HEK293 (cell line): Measurements from ENCODE around the gene OR6V1.

Experiments
- CTCF ChIA-PET: fragments of 350-600 bp; formaldehyde crosslinking; extraction: SDS; loops from one replicate; lab custom pipeline; 2021; ENCODE audit warnings: antibody characterized with exemption; lab: Yijun Ruan, JAX
- POLR2A ChIA-PET: fragments of 300-600 bp; formaldehyde crosslinking; extraction: SDS; loops from one replicate; lab custom pipeline; 2020; ENCODE audit warnings: antibody characterized with exemption, inconsistent platforms; lab: Yijun Ruan, JAX
- H3K27ac ChIP-seq: fragments of 200-500 bp; sonication (Bioruptor generic); 2 replicates; pipeline ENCODE4 v1.5.1; 2014; ENCODE audit warnings: low read depth, low read length, control low read depth, inconsistent platforms; ENCODE audit errors: extremely low read depth
- H3K36me3 ChIP-seq, 2 experiments: fragments of 200-500 bp in 1 of 2; sonication (Bioruptor generic) in 1 of 2; 1 replicate in 1 of 2; 2 replicates in 1 of 2; pipeline ENCODE4 v1.5.1; 2014 to 2017; ENCODE audit warnings: inconsistent platforms in 2 of 2, low read length in 2 of 2; ENCODE audit not compliant: control insufficient read depth in 2 of 2, insufficient read depth in 1 of 2
- H3K4me1 ChIP-seq: fragments of 200-500 bp; sonication (Bioruptor generic); 2 replicates; pipeline ENCODE4 v1.5.1; 2014; ENCODE audit warnings: mild to moderate bottlenecking, low read length, inconsistent platforms; ENCODE audit not compliant: control insufficient read depth, insufficient read depth
- H3K4me3 ChIP-seq: 2 replicates; pipeline ENCODE4 v1.5.1; 2011; ENCODE audit warnings: low read depth, mild to moderate bottlenecking, control low read depth, low read length, moderate library complexity
- H3K9me3 ChIP-seq: fragments of 200-500 bp; sonication (Bioruptor generic); 2 replicates; pipeline ENCODE4 v1.5.1; 2014; ENCODE audit warnings: low read depth, low read length, inconsistent platforms; ENCODE audit not compliant: control insufficient read depth, insufficient read depth
- FEZF1 ChIP-seq: fragments of 450-650 bp; formaldehyde crosslinking; IDR thresholded peaks from 2 replicates; pipeline ENCODE4 v1.5.1; 2016; ENCODE audit warnings: missing biosample characterization, missing genetic modification characterization
- GLI2 ChIP-seq: fragments of 450-650 bp; formaldehyde crosslinking; IDR thresholded peaks from 2 replicates; pipeline ENCODE4; 2017; ENCODE audit warnings: missing biosample characterization, missing genetic modification characterization, low read depth, borderline replicate concordance
- MYNN ChIP-seq: fragments of 450-650 bp; formaldehyde crosslinking; IDR thresholded peaks from 2 replicates; pipeline ENCODE4 v1.5.1; 2016; ENCODE audit warnings: missing biosample characterization, missing genetic modification characterization, borderline replicate concordance
- MZF1 ChIP-seq: fragments of 450-650 bp; formaldehyde crosslinking; IDR thresholded peaks from 2 replicates; pipeline ENCODE4 v1.5.1; 2017; ENCODE audit warnings: missing biosample characterization, missing genetic modification characterization, borderline replicate concordance
- OVOL3 ChIP-seq: fragments of 450-650 bp; formaldehyde crosslinking; IDR thresholded peaks from 2 replicates; pipeline ENCODE4 v1.5.1; 2016; ENCODE audit warnings: missing biosample characterization, missing genetic modification characterization
- REPIN1 ChIP-seq: fragments of 450-650 bp; formaldehyde crosslinking; IDR thresholded peaks from 2 replicates; pipeline ENCODE4 v1.5.1; 2017; ENCODE audit warnings: missing biosample characterization, missing genetic modification characterization, low read depth
- YY2 ChIP-seq: fragments of 450-650 bp; formaldehyde crosslinking; IDR thresholded peaks from 2 replicates; pipeline ENCODE4 v1.5.1; 2016; ENCODE audit warnings: missing biosample characterization, missing genetic modification characterization
- ZBTB20 ChIP-seq: fragments of 450-650 bp; formaldehyde crosslinking; IDR thresholded peaks from 2 replicates; pipeline ENCODE4 v1.5.1; 2016; ENCODE audit warnings: missing biosample characterization, missing genetic modification characterization
- ZEB2 ChIP-seq: fragments of 450-650 bp; formaldehyde crosslinking; IDR thresholded peaks from 2 replicates; pipeline ENCODE4 v1.5.1; 2016; ENCODE audit warnings: missing biosample characterization, missing genetic modification characterization
- ZNF133 ChIP-seq: fragments of 450-650 bp; formaldehyde crosslinking; IDR thresholded peaks from 2 replicates; pipeline ENCODE4 v1.5.1; 2016; ENCODE audit warnings: missing biosample characterization, missing genetic modification characterization
- ZNF146 ChIP-seq: fragments of 450-650 bp; formaldehyde crosslinking; IDR thresholded peaks from 2 replicates; pipeline ENCODE4 v1.5.1; 2016; ENCODE audit warnings: missing biosample characterization, missing genetic modification characterization
- ZNF148 ChIP-seq: fragments of 450-650 bp; formaldehyde crosslinking; IDR thresholded peaks from 2 replicates; pipeline ENCODE4 v1.5.0; 2017; ENCODE audit warnings: missing biosample characterization, missing genetic modification characterization, borderline replicate concordance
- ZNF623 ChIP-seq: fragments of 450-650 bp; formaldehyde crosslinking; IDR thresholded peaks from 2 replicates; pipeline ENCODE4 v1.5.1; 2016; ENCODE audit warnings: missing biosample characterization, missing genetic modification characterization
- ZNF658 ChIP-seq: fragments of 450-650 bp; formaldehyde crosslinking; IDR thresholded peaks from 2 replicates; pipeline ENCODE4; 2016; ENCODE audit warnings: missing biosample characterization, missing genetic modification characterization
- ZNF677 ChIP-seq: fragments of 450-650 bp; IDR thresholded peaks from 2 replicates; pipeline ENCODE4 v1.5.0; 2018; ENCODE audit warnings: missing biosample characterization, mild to moderate bottlenecking, missing genetic modification characterization, moderate library complexity
- ZNF701 ChIP-seq: fragments of 450-650 bp; formaldehyde crosslinking; IDR thresholded peaks from 2 replicates; pipeline ENCODE4 v1.5.1; 2016; ENCODE audit warnings: missing biosample characterization, missing genetic modification characterization
- ZNF76 ChIP-seq: fragments of 450-650 bp; formaldehyde crosslinking; IDR thresholded peaks from 2 replicates; pipeline ENCODE4; 2016; ENCODE audit warnings: low read depth, missing biosample characterization, missing genetic modification characterization, borderline replicate concordance
- ZNF768 ChIP-seq: fragments of 450-650 bp; formaldehyde crosslinking; IDR thresholded peaks from 2 replicates; pipeline ENCODE4 v1.5.1; 2018; ENCODE audit warnings: missing biosample characterization, mild to moderate bottlenecking, missing genetic modification characterization
- TF ChIP-seq, protein P1 (sequence below): fragments of 450-650 bp; formaldehyde crosslinking; IDR thresholded peaks from 2 replicates; pipeline ENCODE4 v1.5.1; 2016; ENCODE audit warnings: missing biosample characterization, missing genetic modification characterization

OR6V1 gene

GRCh38 chr7:143055754-143056153 is 3.6 kb downstream of the OR6V1 start:
- ChIA-PET CTCF (no interaction called here), POLR2A (no interaction called here)

DNA sequence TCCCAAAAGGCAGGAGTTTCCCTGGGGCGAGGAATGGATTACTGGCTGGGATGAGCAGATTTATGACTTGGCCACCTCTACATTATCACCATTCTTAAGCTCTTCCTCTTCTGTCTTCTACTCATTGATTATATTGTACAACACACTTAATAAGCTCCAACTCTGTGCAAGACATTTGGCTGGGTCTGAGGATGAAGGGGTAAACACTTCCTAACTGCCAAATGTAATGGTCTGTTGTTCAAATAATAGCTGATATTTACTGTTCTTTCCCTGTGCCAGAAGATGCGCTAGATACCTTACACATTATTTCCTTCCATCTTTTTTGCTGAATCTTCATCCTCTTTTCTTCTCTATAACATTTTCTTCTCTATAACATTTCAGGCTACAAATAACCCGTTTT is 11.6 kb downstream of the OR6V1 start:
- Histone ChIP-seq H3K4me3 (no peak overlapping the region), H3K4me1 (no peaks in the 10 kb centered on the region), H3K9me3 (no peaks in the 10 kb centered on the region), H3K36me3 (no peaks in the 10 kb centered on the region), H3K27ac (no peak overlapping the region)
- POLR2A ChIA-PET = no interaction called here
- no peak for TF ChIP-seq OVOL3 (tag by site-specific recombination)
- TF ChIP-seq ZBTB20 (tag by site-specific recombination) = no peak
- TF ChIP-seq MZF1 (tag by site-specific recombination) = no peak
- TF ChIP-seq ZNF133 (tag by site-specific recombination) = no peak
- TF ChIP-seq, protein P1, sequence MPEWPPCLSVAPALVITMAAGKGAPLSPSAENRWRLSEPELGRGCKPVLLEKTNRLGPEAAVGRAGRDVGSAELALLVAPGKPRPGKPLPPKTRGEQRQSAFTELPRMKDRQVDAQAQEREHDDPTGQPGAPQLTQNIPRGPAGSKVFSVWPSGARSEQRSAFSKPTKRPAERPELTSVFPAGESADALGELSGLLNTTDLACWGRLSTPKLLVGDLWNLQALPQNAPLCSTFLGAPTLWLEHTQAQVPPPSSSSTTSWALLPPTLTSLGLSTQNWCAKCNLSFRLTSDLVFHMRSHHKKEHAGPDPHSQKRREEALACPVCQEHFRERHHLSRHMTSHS (tag by site-specific recombination) = no peak
- TF ChIP-seq ZNF623 (tag by site-specific recombination) = no peak
- no peak for TF ChIP-seq ZNF701 (tag by site-specific recombination)
- TF ChIP-seq ZNF148 (tag by site-specific recombination) = no peak
- TF ChIP-seq REPIN1 (tag by site-specific recombination) = no peak
- no peak for TF ChIP-seq ZNF658 (tag by site-specific recombination)
- TF ChIP-seq ZNF76 = no peak
- TF ChIP-seq ZNF677 = no peak
- TF ChIP-seq GLI2 = no peak
- CTCF ChIA-PET = no interaction called here

More at GRCh38 chr7:143055754-143056153, 3.6 kb downstream of the OR6V1 start:
- TF ChIP-seq MYNN (no peak), ZNF146 (tag by site-specific recombination) (0 out of 2 replicates have a peak, but pooled peaks have one; percentile 30), YY2 (tag by site-specific recombination) (no peak)
- Histone ChIP-seq H3K36me3 (no peaks in the 10 kb centered on the region), H3K4me1 (no peaks in the 10 kb centered on the region), H3K27ac (no peak overlapping the region), H3K9me3 (no peaks in the 10 kb centered on the region), H3K4me3 (no peak overlapping the region)

GRCh38 chr7:143068446-143068845 is 16.3 kb downstream of the OR6V1 start:
- Histone ChIP-seq H3K4me3 (no peak overlapping the region), H3K9me3 (no peaks in the 10 kb centered on the region), H3K36me3 (no peaks in the 10 kb centered on the region), H3K27ac (no peak overlapping the region), H3K4me1 (no peaks in the 10 kb centered on the region)
- POLR2A ChIA-PET = no interaction called here
- CTCF ChIA-PET = interaction anchor here (1.0 kb wide), 1 partner anchor 37 kb away, joined by 3 read pairs; no protein-coding TSS in a partner anchor
- no peak for TF ChIP-seq ZEB2 (tag by site-specific recombination)
- TF ChIP-seq ZNF768 = no peak
- no peak for TF ChIP-seq FEZF1 (tag by site-specific recombination)
